HG03060 (cell line): ENCODE measurements around the gene NCSTN.

Experiments used
- ATAC-seq: cut with Tn5 transposase; IDR thresholded peaks from one replicate; pipeline ENCODE4 v1.9.1; 2021; ENCODE audit warnings: low read depth, moderate number of reproducible peaks; ENCODE audit not compliant: unreplicated experiment

NCSTN gene

DNA sequence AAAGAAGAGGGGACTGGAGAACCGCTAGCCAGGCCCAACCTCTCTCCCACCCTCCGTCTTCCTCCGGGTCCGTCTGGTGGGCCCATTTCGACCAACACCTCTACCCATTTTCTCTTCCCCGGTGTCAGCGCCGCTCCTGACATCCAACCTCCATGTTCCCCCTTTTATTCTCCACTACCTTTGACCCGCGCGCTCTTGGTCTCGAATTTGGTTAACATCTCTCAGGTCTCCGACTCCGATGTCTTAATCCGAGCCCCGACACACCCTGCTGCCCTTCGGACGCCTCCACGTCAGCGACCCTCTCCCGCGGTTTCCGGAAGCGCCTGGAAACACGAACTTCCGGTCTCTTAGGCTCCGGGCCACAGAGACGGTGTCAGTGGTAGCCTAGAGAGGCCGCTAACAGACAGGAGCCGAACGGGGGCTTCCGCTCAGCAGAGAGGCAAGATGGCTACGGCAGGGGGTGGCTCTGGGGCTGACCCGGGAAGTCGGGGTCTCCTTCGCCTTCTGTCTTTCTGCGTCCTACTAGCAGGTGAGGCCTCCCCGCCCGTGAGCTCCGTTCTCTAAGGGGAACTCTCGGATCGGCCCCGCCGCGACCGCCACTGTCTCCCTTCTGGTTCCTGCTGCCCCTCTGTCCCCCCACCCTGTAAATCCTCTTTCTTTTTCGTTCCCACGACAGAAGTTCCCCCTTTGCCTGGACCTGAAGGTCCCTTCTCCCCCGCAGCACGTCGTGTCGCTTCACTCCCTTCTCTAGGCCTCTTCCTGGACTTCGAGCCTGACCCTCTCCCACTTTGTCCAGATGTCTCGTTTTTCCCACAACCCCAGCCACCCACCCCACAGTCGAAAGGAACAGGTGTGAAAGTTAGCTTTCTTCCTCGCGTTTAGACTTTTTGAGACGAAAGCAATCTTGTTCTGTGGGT is at the start of gene NCSTN, which contains the start of gene COPA:
TSS of gene NCSTN (plus strand) at position 431 of the 917 bp plus-strand sequence. CDS start at position 445, 14 bp downstream.
TSS of gene COPA (minus strand) at position 298 of the 917 bp plus-strand sequence. CDS start at position 218, 80 bp downstream.
- ATAC-seq = peak; percentile 72

DNA sequence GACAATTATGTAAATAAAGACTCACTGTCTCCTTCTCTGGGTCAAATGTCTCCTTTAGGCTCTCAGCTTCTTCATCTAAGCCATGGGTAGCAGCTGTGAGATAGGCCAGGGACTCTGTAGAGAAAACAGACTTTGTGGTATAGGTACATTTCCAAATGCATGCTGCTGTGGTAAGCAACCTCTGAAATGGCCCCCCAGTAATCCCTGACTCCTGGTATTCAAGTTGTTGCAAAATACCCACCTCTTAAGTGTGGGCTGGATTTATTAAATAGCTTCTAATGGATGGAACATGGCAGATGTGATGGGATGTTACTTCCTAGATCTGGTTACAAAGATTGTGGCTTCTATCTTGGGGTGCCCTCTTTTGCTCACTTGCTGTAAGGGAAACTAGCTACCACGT is 47.1 kb upstream of the NCSTN start:
- ATAC-seq = no peak

DNA sequence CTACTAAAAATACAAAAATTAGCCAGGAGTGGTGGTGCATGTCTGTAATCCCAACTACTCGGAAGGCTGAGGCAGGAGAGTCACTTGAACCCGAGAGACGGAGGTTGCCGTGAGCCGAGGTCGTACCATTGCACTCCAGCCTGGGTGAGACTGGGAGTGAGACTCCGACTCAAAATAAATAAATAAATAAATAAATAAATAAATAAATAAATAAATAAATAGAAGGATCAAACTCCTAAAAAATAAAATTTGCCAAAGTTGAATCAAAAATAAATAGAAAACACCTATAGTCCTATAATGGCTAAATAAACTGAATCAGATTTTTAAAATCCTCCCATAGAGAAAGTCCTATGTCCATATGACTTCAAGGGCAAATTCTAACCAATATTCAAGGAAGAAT is 43.0 kb upstream of the NCSTN start:
- ATAC-seq = no peak

DNA sequence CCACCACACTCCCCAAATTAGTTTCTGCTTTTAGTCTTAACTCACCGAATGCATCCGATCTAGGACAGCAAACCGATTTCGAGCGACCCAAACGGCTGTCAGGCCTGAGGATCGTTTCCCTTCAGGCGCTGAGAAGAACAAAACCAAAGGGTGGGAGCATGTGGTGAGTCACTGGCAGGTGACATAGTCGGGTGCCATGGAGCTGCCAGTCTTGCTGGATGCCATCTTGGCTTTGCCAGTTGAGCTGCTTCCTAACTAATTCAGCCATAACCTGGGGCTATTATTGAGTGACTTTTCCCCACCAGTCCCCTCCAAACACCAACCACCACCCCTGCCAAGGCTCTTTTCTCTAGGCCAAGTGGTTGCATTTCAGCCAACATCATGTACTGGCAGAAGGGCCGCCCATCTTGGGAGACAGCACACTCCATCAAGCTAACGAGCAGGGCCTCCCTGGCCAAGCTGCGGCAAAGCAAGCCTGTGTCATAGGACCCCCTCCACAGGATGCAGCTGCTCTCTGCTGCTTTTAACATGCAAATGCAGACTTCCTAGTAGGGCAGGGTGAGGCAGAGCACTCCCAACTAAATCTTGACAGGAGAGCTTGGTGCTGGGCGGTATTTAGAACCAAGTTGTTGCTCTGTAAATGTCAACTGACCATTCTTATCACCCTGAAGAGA is 35.9 kb upstream of the NCSTN start:
- ATAC-seq = no peak

DNA sequence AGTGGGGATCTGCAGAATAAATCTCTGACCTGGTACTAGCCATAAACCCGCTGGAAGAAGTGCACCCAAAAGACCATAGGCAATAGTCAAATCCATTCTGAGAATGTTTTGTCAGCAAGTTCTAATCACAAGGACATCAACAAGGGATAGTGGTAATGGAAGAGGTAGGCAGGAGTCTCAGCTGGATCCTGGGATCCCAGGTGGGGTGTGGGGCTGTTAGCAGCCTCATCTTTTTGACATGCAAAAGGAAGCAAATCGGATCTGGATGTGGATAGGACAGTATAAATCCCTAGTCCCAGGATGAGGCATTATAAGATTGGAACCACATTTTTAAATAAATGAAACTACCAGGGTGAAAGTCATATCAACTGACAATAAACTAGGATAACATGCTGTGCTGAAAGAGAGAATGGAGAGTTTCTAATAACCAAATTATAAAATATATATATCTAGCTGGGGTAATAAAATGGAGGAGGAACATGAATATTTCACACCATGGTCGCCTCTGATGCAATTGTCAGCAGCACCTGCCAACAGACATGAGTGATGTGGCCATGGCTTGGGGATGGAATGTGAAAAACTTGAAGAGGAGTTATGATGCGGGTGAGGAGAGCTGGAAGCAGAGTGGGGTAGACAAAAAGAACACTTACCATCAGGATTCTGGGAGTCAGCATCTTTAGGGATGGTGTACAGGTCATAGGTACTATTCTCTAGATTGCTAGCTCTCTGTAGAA is 34.6 kb upstream of the NCSTN start:
- no peak for ATAC-seq

DNA sequence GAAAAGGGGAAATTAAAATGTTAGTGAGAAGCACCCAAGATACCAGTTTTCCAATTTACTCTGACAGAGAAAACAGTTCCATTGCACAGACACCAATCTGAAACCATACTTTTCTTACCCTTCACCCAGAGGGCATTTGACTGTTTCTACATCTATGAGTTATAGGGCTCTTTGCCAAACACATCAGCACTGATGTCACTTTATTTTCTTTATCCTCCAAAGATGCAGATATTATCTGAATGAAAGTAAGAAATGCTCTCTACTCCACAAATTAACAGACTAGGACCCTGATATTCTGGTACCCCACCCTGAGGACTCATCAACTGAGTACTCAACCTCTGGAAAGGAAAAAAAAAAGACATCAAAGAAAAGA is 34.0 kb upstream of the NCSTN start:
- no peak for ATAC-seq

DNA sequence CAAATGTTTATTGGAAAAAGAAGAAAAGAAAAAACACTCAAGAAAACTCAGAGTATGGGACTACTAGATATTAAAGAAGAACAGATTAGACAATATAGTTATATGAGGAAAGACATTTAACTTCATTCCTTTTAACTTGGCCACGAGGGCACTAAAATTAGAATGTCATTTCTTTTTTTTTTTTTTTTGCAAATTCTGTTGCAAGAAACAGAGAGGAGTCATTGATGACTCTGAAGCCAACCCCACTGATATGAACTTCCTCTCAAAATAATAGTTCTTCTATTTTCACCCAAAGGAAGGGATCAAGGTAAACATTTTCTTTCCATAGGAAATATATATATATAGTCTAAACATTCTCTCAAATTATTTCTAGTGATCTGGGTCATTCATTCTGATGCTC is 33.6 kb upstream of the NCSTN start:
- ATAC-seq = no peak

DNA sequence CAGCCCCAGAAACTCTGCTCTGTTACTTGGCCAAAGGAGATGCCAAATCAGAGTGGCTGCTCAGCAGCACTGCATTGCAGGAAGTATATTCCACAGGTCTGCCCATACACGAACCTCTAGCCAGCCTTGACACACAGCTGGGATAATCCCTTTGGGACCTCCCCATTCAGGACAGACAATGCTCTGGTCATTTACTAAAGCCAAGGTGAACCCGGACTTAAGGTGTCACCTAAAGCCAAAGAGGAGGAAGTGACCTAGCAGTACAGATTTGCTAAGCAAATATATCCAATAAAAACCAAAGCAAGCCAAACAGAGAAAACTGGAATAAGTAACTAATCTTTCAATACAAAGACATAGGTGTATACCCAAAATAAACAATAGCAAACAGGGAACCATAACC is 27.8 kb upstream of the NCSTN start:
- ATAC-seq = no peak

DNA sequence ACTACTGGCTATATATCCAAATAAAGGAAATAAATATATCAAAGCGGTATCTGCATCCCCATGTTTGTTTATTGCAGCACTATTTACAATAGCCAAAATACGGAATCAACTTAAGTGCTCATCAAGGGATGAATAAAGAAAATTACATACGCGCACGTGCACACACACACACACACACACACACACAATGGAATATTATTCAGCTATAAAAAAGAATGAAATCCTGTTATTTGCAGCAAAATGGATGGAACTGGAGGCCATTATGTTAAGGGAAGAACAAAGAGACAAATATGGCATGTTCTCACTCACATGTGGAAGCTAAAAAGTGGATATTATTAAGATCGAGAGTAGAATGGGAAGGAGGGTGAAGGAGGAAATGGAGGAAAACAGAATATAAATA is 20.4 kb upstream of the NCSTN start:
- no peak for ATAC-seq

DNA sequence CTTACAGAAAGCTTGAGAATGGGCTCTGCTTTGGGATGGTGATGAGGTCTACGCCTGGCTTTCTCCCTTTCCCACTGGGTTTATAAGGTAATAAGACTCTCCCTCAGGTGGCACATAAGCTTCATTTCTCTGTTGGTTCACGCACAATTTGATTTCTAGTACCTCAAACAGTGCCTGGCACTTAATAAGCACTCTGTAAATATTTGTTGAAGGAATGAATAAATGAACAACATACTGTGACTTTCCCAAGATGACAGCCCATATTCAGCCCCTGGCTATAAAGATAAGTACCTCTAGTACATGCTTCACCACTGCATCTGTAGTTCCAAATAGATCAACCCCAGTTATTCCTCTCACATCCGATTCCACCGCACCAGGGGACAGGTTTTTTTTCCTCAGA is 17.9 kb upstream of the NCSTN start:
- ATAC-seq = no peak

DNA sequence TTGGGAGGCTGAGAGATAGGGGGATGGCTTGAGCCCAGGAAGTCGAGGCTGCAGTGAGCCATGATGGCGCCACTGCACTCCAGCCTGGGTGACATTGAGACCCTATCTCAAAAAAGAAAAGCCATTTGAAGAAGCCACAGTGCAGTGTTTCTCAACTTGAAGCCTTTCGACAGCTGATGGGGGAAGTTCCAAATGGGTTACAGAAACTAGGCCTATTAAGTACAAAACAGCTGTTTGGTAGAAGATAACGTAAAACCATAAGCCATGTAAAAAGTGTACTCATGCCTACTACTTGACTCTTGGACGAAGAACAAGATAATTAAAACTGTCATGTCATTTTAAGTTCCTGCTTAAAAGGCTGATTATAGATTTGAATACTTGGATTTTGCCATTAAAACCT is 16.8 kb upstream of the NCSTN start:
- ATAC-seq = no peak

DNA sequence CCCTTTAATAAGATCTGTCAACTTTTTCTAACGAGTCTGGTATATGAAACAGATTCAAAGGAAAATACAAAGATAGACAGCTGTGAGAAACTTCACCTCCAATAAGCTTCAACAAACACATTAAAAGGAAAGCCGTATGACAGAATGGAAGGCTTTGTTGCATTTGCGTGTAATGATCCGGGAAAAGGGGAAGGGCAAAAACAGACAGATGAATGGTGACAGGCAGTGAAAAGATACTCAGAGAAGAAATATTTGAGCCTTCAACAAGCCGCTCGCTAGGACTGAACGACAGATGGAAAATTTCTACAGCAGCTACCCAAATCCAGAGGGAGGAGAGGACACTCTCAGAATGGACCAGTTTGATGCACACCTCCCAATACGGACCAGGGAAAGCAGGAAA is 15.0 kb upstream of the NCSTN start:
- ATAC-seq = no peak

DNA sequence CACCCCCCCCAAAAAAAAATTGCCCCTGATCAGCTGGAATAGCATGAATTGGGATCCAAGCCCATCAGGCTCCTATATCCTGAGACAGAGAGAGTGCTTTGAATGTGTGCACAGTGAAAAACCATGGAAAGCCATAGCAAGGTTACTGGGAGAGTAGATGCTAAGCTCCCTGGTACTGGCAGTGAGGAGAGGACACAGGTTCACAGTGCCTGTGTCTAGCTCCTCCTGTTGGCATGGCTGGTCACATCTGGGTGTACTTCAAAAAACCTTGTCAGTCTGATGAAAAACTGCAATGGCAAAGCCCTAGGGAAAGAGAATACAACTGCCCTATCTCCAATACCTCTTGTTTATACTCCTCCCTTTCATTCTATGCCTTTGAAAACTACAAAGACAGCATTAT is 13.1 kb upstream of the NCSTN start:
- no peak for ATAC-seq

DNA sequence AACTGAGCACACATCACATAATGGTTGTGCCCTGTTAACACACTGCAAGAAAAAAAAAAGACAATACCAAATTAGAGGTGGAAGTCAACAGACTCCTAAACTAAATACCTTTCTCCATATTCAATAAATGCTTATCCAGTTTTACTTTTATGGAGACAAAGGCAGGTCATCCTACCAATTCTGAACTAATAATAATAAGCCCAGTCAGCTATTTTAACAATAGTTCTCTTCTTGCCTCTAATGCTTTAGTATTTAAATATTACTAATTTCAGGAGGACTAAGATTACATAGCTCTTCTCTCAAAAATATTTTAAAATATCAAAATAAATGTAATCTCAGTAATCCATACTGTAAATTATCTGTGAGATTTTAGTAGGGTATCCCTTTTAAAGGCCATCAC is 10.7 kb upstream of the NCSTN start:
- ATAC-seq = no peak

DNA sequence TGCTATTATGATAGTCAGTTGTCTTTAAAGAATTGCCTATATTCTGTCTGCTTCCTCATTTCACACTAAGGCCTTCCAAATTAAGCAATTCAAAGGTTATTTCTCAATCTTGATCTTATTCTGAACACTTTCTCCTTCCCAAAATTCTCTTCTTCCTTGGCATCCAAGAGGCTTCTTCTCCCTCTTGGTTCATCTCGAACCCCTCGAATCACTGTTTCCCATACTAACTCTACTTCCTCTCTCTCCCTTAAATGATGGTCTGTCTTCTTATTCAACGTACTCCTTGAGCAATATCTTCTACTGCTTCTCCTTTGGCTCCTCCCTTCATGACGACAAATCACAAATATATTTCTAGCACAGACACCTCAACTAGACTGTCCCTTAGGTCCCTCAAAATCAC is 4.6 kb upstream of the NCSTN start:
- no peak for ATAC-seq

DNA sequence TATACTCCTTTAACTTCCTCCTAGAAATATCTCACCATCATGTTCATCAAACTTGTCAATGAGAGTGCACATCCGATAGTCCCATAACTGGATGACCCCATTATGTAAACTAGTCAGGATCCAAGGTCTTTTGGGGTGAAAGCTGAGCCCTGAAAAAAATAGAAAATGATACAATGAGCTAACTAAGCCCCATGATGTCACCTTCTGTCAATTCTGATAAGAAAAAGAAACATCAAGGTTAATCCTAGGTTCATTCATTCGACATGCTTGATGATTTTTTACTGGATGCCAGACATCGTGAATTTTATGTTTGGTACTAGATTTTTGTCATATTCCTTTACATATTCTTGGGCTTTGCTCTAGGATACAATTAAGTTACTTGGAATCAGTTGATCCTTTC is 3.0 kb upstream of the NCSTN start:
- no peak for ATAC-seq

DNA sequence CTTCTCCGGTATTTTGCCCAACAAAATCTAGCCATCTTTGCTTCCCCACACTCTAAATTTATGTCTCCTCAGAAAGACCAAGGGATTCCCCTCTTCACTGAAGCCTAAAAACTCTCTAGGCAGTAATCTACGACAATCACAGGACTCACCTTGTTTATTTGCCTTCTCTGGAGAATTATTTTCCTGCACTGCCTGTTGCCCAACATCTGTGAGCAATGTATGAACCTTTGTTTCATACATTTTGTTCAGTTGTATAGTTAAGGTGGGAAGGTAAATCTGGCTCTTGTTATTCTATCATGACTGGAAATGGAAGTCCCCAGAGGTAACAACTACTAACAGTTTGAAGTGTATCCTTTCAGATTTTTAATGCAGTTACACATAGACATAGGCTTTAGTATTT is 2.3 kb upstream of the NCSTN start:
- ATAC-seq = no peak

DNA sequence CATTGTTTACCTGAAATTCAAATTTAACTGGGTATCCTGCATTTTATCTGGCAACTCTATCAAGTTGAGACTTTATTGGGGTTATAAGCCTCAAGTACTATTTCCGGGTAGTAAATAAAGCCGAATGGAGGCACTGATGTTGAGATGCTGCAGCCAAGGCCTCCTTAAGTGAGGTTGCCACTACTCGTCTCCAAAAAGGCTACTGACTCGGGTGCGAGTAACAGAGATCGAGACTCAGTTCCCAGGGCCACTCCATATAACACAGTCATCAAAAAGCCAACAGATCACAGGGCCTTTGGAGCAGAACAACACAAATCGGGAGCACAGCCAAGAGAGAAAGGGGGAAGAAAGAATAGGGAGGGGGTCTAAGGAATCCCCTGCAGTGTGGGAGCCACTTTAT is 657 bp upstream of the NCSTN start:
- no peak for ATAC-seq

DNA sequence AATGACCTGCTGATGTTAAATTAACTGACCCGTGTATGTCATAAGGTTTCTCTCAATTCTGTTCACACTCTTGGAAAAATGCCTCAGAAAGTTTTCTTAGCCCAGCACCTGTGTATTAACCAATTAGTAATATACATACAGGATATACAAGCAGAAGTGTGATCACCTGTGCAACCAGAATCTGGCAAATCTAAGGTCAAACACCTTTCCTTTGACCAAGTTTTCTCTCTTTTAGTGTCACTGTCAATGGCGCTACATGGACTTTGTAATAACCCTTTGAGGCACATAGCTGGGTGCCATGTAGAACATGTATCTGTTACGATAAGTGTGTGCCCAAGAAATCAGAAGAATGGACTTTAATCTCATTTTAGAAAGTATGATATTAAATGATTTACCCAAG is 1.1 kb downstream of the NCSTN start:
- ATAC-seq = no peak

DNA sequence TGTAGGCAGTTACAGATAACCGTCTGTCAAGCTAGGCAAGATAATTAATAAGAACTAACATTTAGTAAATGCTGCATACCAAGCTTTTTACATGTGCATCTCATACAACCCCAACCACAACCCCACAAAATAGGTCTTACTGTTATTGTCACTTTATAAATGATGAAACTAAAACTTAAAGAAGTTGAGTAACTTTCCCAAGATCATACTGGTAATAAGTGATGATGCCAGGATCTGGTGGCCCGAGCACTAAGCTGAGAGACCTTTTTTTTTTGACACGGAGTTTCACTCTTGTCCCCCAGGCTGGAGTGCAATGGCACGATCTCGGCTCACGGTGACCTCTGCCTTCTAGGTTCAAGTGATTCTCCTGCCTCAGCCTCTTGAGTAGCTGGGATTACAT is 1.8 kb downstream of the NCSTN start:
- ATAC-seq = no peak

DNA sequence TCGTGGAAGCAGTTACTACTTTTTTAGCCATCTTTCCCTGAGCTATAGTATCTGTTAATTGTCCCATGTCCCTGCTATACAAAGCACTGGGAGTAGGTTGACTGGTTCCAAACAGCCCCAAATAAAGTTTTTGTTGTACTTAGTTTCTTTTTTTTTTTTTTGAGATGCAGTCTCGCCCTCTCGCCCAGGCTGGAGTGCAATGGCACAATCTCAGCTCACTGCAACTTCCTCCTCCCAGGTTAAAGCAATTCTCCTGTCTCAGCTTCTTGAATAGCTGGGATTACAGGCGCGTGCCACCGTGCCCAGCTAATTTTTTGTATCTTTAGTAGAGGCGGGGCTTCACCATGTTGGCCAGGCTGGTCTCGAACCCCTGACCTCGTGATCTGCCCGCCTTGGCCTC is 3.3 kb downstream of the NCSTN start:
- ATAC-seq = no peak
